HUES6 (cell line): Measurements from ENCODE around the gene DCAF10.
"Not testable (repeated sequence)": the region's sequence is repeated elsewhere in the genome, so short reads cannot be mapped to it uniquely, and the experiment has no call there.

Experiments used
- H3K27ac ChIP-seq: 2 replicates; pipeline ENCODE4 v1.7.0; 2013; ENCODE audit warnings: low read depth, mild to moderate bottlenecking, low read length, inconsistent platforms
- H3K27me3 ChIP-seq: 2 replicates; pipeline ENCODE4 v1.6.1; 2013; ENCODE audit warnings: low read length; ENCODE audit not compliant: control insufficient read depth, insufficient read depth
- H3K36me3 ChIP-seq: 2 replicates; pipeline ENCODE4 v1.6.1; 2013; ENCODE audit warnings: low read length; ENCODE audit not compliant: control insufficient read depth, insufficient read depth
- H3K4me1 ChIP-seq: 2 replicates; pipeline ENCODE4 v1.6.1; 2013; ENCODE audit warnings: low read length; ENCODE audit not compliant: control insufficient read depth, insufficient read depth
- H3K4me3 ChIP-seq: 2 replicates; pipeline ENCODE4 v1.5.1; 2013; ENCODE audit warnings: low read depth, low read length
- H3K9ac ChIP-seq: one replicate; pipeline ENCODE4 v1.6.1; 2013; ENCODE audit warnings: mild to moderate bottlenecking, low read length
- H3K9me3 ChIP-seq: 2 replicates; pipeline ENCODE4 v1.6.1; 2013; ENCODE audit warnings: low read depth, low read length; ENCODE audit not compliant: control insufficient read depth, insufficient read depth

Gene DCAF10

GRCh38 chr9:37825174-37825573, 24.6 kb downstream of the DCAF10 start:
- not testable (repeated sequence) for H3K27me3 ChIP-seq, H3K9me3 ChIP-seq, H3K27ac ChIP-seq, H3K9ac ChIP-seq, H3K4me1 ChIP-seq, H3K4me3 ChIP-seq
- peaks cover 21% of the 10 kb centered on the region for H3K36me3 ChIP-seq

GRCh38 chr9:37827483-37828165, 27.0 kb downstream of the DCAF10 start:
- H3K27ac ChIP-seq, result no peak overlapping the region
- peaks cover 18% of the 10 kb centered on the region; the same call in 1 of the 2 replicates for H3K36me3 ChIP-seq
- H3K4me3 ChIP-seq, result no peak overlapping the region
- H3K9ac ChIP-seq, result no peak overlapping the region
- no peaks in the 10 kb centered on the region for H3K27me3 ChIP-seq
- H3K4me1 ChIP-seq, result no peaks in the 10 kb centered on the region
- H3K9me3 ChIP-seq, result no peaks in the 10 kb centered on the region

GRCh38 chr9:37835821-37836220, 35.2 kb downstream of the DCAF10 start:
- Histone ChIP-seq H3K36me3 (no peaks in the 10 kb centered on the region), H3K27me3 (no peaks in the 10 kb centered on the region), H3K9ac (no peak overlapping the region), H3K4me3 (no peak overlapping the region), H3K4me1 (no peaks in the 10 kb centered on the region), H3K9me3 (no peaks in the 10 kb centered on the region), H3K27ac (no peak overlapping the region)

GRCh38 chr9:37836386-37836785, 35.8 kb downstream of the DCAF10 start:
- Histone ChIP-seq H3K9ac (no peak overlapping the region), H3K4me1 (no peaks in the 10 kb centered on the region), H3K9me3 (no peaks in the 10 kb centered on the region), H3K4me3 (no peak overlapping the region), H3K27ac (no peak overlapping the region), H3K36me3 (no peaks in the 10 kb centered on the region), H3K27me3 (no peaks in the 10 kb centered on the region)

- Histone ChIP-seq H3K27me3 (no peaks in the 10 kb centered on the region), H3K36me3 (no peaks in the 10 kb centered on the region), H3K4me1 (no peaks in the 10 kb centered on the region), H3K9ac (no peak overlapping the region), H3K9me3 (no peaks in the 10 kb centered on the region), H3K27ac (no peak overlapping the region), H3K4me3 (no peak overlapping the region)
Measured at GRCh38 chr9:37839496-37840461, 39.2 kb downstream of the DCAF10 start.

GRCh38 chr9:37840560-37841194, 40.1 kb downstream of the DCAF10 start:
- H3K9me3 ChIP-seq, result no peaks in the 10 kb centered on the region
- H3K4me1 ChIP-seq, result no peaks in the 10 kb centered on the region
- H3K27ac ChIP-seq, result no peak overlapping the region
- H3K9ac ChIP-seq, result no peak overlapping the region
- no peak overlapping the region for H3K4me3 ChIP-seq
- no peaks in the 10 kb centered on the region for H3K36me3 ChIP-seq
- no peaks in the 10 kb centered on the region for H3K27me3 ChIP-seq

- Histone ChIP-seq H3K27me3 (no peaks in the 10 kb centered on the region), H3K27ac (no peak overlapping the region), H3K9me3 (no peaks in the 10 kb centered on the region), H3K4me3 (no peak overlapping the region), H3K4me1 (no peaks in the 10 kb centered on the region), H3K9ac (no peak overlapping the region), H3K36me3 (peaks cover 4% of the 10 kb centered on the region; the same call in 1 of the 2 replicates)
Measured at GRCh38 chr9:37852222-37852621, 51.6 kb downstream of the DCAF10 start.

GRCh38 chr9:37856551-37856950, 56.0 kb downstream of the DCAF10 start:
- no peak overlapping the region for H3K27ac ChIP-seq
- H3K4me1 ChIP-seq, result no peaks in the 10 kb centered on the region
- H3K4me3 ChIP-seq, result no peak overlapping the region
- H3K9ac ChIP-seq, result no peak overlapping the region
- peaks cover 29% of the 10 kb centered on the region for H3K36me3 ChIP-seq
- no peaks in the 10 kb centered on the region for H3K27me3 ChIP-seq
- H3K9me3 ChIP-seq, result no peaks in the 10 kb centered on the region

GRCh38 chr9:37859043-37859442, 58.4 kb downstream of the DCAF10 start:
- H3K4me3 ChIP-seq, result no peak overlapping the region
- H3K9me3 ChIP-seq, result no peaks in the 10 kb centered on the region
- no peak overlapping the region for H3K27ac ChIP-seq
- H3K27me3 ChIP-seq, result no peaks in the 10 kb centered on the region
- H3K36me3 ChIP-seq, result peaks cover 36% of the 10 kb centered on the region
- no peaks in the 10 kb centered on the region for H3K4me1 ChIP-seq
- H3K9ac ChIP-seq, result no peak overlapping the region

GRCh38 chr9:37862530-37862929, 61.9 kb downstream of the DCAF10 start:
- Histone ChIP-seq H3K4me1 (no peaks in the 10 kb centered on the region), H3K9me3 (no peaks in the 10 kb centered on the region), H3K9ac (no peak overlapping the region), H3K36me3 (peaks cover 32% of the 10 kb centered on the region), H3K27ac (no peak overlapping the region), H3K4me3 (no peak overlapping the region), H3K27me3 (no peaks in the 10 kb centered on the region)
